ENCODE results near the gene PRR16. TPM values are rescaled to one million over a fixed set of nuclear protein-coding genes. Genes with fewer than 3 reads are reported as not detected.
A peak's percentile ranks its signal among the peaks of the same experiment; 100 is the strongest.

Gene PRR16
- total RNA-seq, 1 donor from 2014 or later, result 10.7 TPM

DNA sequence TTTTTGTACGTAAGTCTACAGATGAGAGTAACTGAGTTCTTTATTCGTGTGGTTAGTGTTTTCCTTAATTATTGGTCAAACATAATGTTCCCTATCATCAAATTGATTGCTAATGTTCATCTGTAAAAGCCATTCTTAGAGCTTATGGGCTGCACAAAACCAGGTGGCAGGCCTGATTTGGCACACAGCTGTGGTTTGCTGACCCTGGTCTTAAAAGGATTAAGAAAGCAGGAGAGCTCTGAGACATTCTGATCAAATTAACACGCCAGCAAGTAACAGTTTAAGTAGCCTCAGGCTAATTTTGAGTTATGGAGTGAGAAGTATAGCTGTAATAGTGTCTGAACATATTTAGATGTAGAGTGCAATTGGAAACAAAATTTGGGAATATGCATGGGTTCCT, 63.2 kb downstream of the PRR16 start:
- H3K36me3 Mint-ChIP-seq (ENCODE audit: low read depth), result no peaks in the 10 kb centered on the region
- DNase-seq (ENCODE audit: low spot score), result no peak
- no peak overlapping the region for H3K27ac Mint-ChIP-seq (ENCODE audit: unreplicated experiment)
- TF ChIP-seq, protein P1, sequence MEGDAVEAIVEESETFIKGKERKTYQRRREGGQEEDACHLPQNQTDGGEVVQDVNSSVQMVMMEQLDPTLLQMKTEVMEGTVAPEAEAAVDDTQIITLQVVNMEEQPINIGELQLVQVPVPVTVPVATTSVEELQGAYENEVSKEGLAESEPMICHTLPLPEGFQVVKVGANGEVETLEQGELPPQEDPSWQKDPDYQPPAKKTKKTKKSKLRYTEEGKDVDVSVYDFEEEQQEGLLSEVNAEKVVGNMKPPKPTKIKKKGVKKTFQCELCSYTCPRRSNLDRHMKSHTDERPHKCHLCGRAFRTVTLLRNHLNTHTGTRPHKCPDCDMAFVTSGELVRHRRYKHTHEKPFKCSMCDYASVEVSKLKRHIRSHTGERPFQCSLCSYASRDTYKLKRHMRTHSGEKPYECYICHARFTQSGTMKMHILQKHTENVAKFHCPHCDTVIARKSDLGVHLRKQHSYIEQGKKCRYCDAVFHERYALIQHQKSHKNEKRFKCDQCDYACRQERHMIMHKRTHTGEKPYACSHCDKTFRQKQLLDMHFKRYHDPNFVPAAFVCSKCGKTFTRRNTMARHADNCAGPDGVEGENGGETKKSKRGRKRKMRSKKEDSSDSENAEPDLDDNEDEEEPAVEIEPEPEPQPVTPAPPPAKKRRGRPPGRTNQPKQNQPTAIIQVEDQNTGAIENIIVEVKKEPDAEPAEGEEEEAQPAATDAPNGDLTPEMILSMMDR (IDR thresholded peaks at IDR 0.05), result no peak
- H3K4me1 Mint-ChIP-seq (ENCODE audit: low read depth), result peaks cover 23% of the 10 kb centered on the region
- H3K27me3 Mint-ChIP-seq (ENCODE audit: low read depth), result no peaks in the 10 kb centered on the region
- H3K9me3 Mint-ChIP-seq (ENCODE audit: low read depth), result no peaks in the 10 kb centered on the region
- H3K4me3 Mint-ChIP-seq (ENCODE audit: unreplicated experiment), result no peak overlapping the region

GRCh38 chr5:120528609-120529008, 64.5 kb downstream of the PRR16 start:
- no peaks in the 10 kb centered on the region for H3K27me3 Mint-ChIP-seq (ENCODE audit: low read depth)
- DNase-seq (ENCODE audit: low spot score), result no peak
- TF ChIP-seq, protein P1 (IDR thresholded peaks at IDR 0.05), result no peak
- H3K36me3 Mint-ChIP-seq (ENCODE audit: low read depth), result no peaks in the 10 kb centered on the region
- peaks cover 31% of the 10 kb centered on the region for H3K4me1 Mint-ChIP-seq (ENCODE audit: low read depth)
- peak overlapping the region; percentile 19 for H3K27ac Mint-ChIP-seq (ENCODE audit: unreplicated experiment)
- H3K9me3 Mint-ChIP-seq (ENCODE audit: low read depth), result no peaks in the 10 kb centered on the region
- H3K4me3 Mint-ChIP-seq (ENCODE audit: unreplicated experiment), result no peak overlapping the region

DNA sequence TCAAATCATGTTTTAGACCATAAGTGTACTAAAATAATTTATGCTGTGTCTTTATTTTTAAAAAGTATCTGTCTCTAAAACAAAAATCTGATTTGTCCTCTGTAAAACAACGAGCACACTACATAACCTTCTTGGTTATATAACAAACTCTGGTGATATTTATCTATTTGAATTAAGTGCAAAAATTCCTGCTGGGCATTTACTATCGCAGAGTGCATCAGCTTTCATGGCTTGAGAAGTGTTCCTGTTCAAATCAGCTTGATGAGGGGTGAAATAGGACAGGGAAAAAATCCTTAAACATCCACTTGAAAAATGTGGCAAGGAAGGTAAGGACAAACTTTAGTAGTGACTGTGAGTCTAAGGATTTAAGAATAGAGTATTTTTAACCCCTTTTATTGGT, 65.3 kb downstream of the PRR16 start:
- Mint-ChIP-seq H3K27ac (ENCODE audit: unreplicated experiment) (no peak overlapping the region), H3K9me3 (ENCODE audit: low read depth) (no peaks in the 10 kb centered on the region), H3K4me3 (ENCODE audit: unreplicated experiment) (no peak overlapping the region), H3K27me3 (ENCODE audit: low read depth) (no peaks in the 10 kb centered on the region), H3K4me1 (ENCODE audit: low read depth) (peaks cover 33% of the 10 kb centered on the region), H3K36me3 (ENCODE audit: low read depth) (no peaks in the 10 kb centered on the region)
- DNase-seq (ENCODE audit: low spot score), result no peak
- TF ChIP-seq, protein P1 (IDR thresholded peaks at IDR 0.05), result no peak

- Mint-ChIP-seq H3K9me3 (ENCODE audit: low read depth) (no peaks in the 10 kb centered on the region), H3K27ac (ENCODE audit: unreplicated experiment) (no peak overlapping the region), H3K27me3 (ENCODE audit: low read depth) (no peaks in the 10 kb centered on the region), H3K4me3 (ENCODE audit: unreplicated experiment) (no peak overlapping the region), H3K36me3 (ENCODE audit: low read depth) (no peaks in the 10 kb centered on the region), H3K4me1 (ENCODE audit: low read depth) (peaks cover 33% of the 10 kb centered on the region)
- DNase-seq (ENCODE audit: low spot score), result no peak
- TF ChIP-seq, protein P1 (IDR thresholded peaks at IDR 0.05), result no peak
These were observed 67.1 kb downstream of the PRR16 start for GRCh38 chr5:120531215-120531614.

DNA sequence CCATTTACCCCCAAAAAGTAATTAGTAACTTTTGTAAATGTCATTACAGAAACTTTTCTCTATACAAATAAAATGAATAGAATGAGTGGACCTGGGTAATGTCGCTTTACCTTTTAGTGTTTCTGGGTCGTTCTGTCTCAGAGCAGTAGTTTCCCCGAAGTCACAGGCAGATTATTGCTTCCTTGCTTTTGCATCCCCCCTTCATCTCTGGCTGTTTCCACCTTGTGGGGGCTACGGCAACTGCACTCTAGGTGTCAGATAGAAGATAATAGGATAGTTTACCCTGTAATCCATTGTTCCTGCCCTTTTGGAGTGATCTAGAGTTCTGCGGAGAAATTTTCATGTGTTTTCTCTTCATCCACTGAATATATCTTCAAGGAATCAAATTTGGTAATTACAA, 68.7 kb downstream of the PRR16 start:
- peaks cover 32% of the 10 kb centered on the region for H3K4me1 Mint-ChIP-seq (ENCODE audit: low read depth)
- peaks cover 3% of the 10 kb centered on the region for H3K9me3 Mint-ChIP-seq (ENCODE audit: low read depth)
- DNase-seq (ENCODE audit: low spot score), result no peak
- peaks cover 3% of the 10 kb centered on the region for H3K36me3 Mint-ChIP-seq (ENCODE audit: low read depth)
- H3K27me3 Mint-ChIP-seq (ENCODE audit: low read depth), result no peaks in the 10 kb centered on the region
- no peak overlapping the region for H3K4me3 Mint-ChIP-seq (ENCODE audit: unreplicated experiment)
- H3K27ac Mint-ChIP-seq (ENCODE audit: unreplicated experiment), result no peak overlapping the region
- TF ChIP-seq, protein P1 (IDR thresholded peaks at IDR 0.05), result peak; percentile 38
